Activated gamma-delta T cell treated with Interleukin-2 at 50 U/mL for 16 hours (primary cell): ENCODE measurements around the gene MYH10.

Source experiments
- DNase-seq: peaks from one replicate; pipeline ENCODE4 v3.0.0-alpha.2; 2020

The MYH10 gene

DNA sequence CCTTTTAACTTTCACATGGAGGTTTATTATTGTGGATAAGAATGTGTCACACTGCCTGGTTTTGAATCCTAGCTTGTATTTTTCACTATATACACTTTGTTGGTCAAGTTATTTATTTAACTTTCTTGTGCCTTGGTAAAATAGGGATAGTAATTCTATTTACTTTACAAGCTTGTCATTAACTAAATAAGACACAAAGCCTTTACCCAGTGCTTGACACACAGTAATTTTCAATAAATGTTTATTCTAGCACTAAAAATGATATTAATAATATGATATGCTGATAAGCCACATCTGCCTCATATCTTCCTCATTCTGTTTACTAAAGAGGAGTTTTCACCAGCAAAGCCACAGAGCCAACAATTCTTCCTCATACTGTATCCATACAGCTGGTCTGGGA is 27.8 kb downstream of the MYH10 start:
- no peak for DNase-seq

DNA sequence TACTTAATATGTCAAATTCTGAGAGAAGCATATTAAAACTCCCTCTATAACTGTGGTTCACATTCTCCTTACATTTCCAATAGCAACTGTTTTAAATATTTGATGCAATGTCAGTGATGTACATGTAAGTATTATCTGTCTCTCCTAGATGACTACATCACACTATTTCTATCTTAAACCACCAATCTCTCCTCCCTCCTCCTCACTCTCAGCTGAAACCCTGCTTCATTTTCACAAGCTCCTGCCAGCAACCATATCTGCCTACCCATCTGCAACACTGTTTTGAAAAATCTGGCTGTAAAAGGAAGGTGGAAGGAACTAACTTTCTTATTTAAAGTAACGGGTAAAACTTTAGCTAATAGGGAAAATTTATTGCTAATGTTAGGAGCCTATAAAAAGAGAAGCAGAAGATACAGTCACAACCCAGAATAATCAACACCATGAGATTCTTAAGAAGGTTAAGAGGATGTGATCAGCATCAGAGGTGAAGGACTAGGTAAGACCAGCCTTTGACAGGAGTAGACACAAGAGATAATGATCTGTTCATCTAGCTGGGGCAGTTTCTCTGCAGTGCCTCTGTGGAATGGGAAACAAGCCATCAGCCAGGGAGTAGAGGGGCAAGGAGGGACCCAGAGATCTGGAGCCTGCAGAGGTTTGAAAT is 31.0 kb downstream of the MYH10 start:
- no peak for DNase-seq

DNA sequence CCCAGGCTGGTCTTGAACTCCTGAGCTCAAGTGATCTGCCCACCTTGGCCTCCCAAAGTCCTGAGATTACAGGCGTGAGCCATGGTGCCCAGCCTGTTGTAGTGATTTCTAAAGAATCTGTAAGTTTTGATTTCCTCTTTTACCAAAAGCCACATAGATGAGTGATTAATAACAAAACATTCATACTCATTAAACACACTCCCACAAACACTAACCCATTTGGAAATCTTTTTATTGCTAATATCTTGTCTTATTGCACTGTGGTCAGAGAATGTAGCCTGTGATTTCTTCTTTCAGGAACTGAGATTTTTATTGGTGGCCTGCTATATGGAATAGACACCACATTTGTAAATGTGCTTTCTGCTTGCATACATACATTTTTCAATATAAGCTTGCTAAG is 31.6 kb downstream of the MYH10 start:
- no peak for DNase-seq

- no peak for DNase-seq
These were observed 36.7 kb downstream of the MYH10 start for GRCh38 chr17:8593830-8594229.

DNA sequence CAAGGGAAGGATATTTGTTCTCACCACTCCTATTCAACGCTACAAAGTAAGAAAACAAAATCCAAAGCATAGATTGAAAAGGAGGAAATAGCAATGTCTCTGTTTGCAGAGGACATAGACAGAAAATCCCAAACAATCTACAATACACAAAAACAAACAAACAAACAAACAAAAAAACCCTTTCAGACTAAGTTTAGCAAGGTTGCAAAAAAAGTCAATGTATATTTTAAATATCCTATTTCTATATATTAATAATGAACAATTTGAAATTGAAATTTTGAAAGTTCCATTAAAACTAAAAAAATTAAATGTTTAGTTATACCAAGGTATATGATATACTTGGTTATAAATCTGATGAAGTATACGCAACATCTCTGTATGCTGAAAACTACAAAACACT is 37.2 kb downstream of the MYH10 start:
- no peak for DNase-seq

DNA sequence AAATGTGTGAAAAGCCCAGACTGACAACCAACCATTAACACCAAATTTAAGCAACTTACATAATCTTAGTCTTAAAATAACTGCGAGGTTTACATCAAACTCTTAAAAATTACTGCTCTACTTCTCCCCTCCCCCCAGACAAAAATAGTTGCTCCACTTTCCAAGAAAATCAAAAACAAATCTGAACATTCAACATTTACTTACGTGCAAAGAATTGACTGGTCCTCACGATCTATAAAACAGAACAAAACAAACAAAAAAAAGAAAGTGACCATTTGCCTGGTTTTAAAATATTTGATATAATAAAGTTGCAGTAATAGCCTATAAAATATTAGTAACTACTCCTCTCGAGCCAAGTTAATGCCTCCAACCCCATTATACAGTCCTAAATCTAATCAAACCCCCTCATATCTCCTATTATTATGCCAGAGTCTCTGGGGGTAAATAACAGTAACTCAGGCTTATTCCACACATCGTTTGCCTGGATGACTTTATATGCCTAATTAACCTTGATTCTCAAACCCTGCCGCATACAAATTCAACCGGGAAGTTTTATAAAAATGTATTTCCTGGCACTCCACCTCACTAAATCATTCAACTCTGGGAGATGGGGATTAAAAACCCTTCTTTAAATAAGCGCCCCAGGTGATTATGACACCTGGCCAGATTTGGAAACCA is 41.5 kb downstream of the MYH10 start:
- no peak for DNase-seq

GRCh38 chr17:8586766-8587165 is 43.8 kb downstream of the MYH10 start:
- no peak for DNase-seq

DNA sequence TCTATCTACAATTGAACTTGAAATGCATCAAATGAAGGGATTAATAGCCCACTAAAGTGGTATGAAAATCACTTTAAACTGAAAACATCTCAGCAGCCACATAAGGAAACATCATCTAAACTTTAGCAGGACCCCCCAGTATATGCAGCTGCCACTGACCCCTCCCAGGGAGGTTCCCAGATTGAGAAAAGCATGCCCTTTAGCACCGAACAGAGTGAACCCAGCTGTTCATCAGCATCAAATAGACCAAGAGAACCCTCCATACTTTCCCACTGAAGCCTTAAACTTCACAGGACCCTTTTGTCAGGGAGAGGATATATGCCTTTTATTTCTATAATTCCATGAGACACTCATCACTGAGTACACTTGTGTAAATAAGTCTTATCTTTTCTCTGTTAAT is 44.6 kb downstream of the MYH10 start:
- DNase-seq = no peak

GRCh38 chr17:8583954-8584353 is 46.6 kb downstream of the MYH10 start:
- DNase-seq = no peak

- no peak for DNase-seq
These were observed 49.4 kb downstream of the MYH10 start for GRCh38 chr17:8580952-8581658.

DNA sequence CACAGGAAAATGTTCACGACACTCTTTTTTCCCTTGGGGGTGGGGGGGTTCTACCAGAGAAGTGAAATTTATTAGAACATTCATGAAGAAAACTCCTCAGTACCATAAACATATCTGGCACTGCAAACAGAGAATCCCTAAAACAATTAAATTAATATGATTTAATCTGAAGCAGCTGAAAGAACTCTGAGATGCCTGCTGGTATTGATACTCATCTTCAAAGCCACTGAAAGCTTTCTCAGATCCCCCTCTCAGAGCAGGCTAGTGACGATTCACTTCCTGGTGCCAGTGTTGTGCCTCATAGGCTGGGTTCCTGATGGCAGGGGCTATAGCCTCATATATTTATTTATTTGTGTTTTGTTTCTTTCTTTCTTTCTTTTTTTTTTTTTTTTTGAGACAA is 52.7 kb downstream of the MYH10 start:
- no peak for DNase-seq

- no peak for DNase-seq
These were observed 53.8 kb downstream of the MYH10 start for GRCh38 chr17:8576559-8577294.

- no peak for DNase-seq
These were observed 55.8 kb downstream of the MYH10 start for GRCh38 chr17:8574687-8575086.

GRCh38 chr17:8572764-8573163 is 57.8 kb downstream of the MYH10 start:
- no peak for DNase-seq

- no peak for DNase-seq
These were observed 66.4 kb downstream of the MYH10 start for GRCh38 chr17:8563981-8564602.

DNA sequence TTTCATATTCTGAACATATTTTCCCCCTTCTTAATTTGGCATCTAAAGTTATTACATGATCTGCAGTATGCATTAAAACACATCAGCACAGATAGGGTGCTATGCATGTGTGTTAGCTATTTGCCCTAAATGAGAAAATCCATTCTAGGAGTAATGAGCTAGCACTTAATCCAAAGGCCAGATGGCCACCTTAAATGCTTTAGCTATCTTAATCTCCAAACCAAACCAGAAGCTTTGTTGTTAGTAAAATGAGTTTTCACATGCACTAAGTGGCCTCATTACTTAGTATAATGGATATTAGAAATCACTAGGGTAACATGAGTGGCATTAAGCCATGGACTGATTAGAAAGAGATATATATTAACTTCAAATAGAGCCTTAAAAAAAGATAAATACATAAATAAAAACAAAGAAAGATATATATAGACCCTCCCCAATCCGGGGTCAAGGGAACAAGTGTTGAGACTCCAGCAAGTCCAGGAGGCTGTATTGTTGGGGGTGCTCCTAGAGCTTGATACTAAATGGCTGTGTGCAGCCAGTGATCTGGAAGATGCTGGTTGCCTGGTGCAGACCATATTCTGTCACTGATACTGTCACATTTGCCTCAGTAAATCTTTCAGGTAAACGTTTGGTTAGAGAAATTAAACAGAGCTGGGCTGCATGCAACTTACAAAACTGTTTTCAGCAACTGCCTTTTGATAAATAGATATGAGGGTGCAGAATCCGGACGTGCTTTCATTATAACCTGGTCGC is 67.3 kb downstream of the MYH10 start:
- no peak for DNase-seq

DNA sequence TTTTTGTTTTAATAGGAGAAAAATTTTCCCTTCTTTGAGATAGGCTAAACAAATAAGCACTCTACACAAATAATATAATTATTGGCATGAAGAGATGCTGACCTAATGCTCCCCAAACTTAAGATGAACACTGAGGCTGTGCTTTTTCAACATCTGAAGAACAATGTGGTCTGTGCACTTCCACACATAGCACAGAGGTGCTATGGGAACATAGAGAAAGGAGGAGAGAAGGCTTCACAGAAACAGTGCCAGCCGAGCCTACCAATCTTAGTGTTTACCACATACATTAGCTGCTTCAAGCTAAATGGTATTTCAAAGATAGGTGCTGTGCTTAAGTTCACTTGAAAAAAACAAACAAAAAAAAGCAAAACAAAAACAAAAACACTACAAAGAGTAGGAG is 72.4 kb downstream of the MYH10 start:
- no peak for DNase-seq

DNA sequence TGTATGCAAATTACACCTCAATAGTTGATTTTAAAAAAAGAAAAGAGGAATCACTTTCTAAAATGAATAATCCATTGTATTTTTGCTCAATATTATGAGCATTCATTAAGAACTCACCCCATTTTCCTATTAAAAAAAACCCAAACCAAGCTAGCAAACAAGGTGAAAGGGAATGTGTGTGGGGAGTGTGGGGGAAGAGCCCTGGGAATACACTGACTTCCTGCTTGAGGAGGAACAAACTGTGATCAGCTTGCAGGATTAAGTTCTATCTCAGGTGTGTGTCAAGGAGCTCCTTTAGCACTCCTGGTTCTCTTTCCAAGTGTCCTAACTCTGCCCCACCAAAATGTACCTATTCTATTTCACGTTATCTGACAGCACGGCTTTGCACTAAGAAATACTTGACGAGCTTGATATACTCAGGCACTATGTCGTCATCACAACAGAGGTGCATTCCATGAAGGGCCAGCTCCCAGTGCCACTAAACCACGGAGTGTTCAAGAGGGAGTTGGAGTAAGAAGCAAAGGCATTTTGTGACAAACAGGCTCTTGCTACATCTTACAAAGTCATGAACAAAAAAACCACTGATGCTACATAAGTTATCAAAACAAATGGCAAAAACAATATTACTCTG is 73.2 kb downstream of the MYH10 start:
- DNase-seq = no peak

GRCh38 chr17:8556074-8556473 is 74.5 kb downstream of the MYH10 start:
- no peak for DNase-seq

GRCh38 chr17:8555062-8555461 is 75.5 kb downstream of the MYH10 start:
- DNase-seq = no peak

- DNase-seq = no peak
These were observed 77.8 kb downstream of the MYH10 start for GRCh38 chr17:8552577-8553320.
